Measurements from ENCODE around the gene TAS1R3.

DNA sequence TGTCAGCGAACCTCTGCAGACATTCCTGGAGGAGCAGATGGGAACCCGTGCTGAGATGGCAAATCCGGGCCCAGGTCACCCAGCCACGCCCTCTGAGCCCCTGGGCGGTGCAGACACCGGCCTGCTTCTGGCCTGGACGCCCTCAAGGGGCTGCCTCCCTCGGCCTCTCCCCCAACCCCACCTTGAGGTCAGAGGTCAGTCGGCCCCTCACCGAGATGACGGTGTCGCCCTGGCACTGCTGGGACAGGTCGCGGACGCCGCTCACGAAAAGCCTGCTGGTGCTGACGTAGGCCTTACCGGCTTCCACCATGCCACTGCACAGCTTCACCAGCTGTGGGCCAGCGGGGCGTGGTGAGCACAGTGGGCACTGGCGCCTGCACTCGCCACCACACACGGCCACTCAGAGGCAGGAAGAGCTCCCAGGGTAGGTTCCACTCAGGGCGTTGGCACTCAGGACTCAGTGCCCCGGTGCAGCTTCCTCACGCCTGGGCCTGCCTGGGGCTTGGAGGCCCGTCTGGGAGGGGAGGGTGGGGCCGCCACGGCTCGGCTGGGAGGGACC lies 28.1 kb upstream of the TAS1R3 start:
- no peak for TF ChIP-seq CEBPB (IDR thresholded peaks at IDR 0.05; ENCODE audit: low read depth, low read length)
- TF ChIP-seq CHD1 (IDR thresholded peaks at IDR 0.05; ENCODE audit: low read depth, low read length): no peak
